ENCODE results near the gene CISD3.

GRCh38 chr17:38721802-38722201, 8.3 kb upstream of the CISD3 start:
- no peak for TF ChIP-seq EZH2 (IDR thresholded peaks at IDR 0.05; ENCODE audit: borderline replicate concordance, low read depth, low read length, poor library complexity, severe bottlenecking)
- TF ChIP-seq, protein P1, sequence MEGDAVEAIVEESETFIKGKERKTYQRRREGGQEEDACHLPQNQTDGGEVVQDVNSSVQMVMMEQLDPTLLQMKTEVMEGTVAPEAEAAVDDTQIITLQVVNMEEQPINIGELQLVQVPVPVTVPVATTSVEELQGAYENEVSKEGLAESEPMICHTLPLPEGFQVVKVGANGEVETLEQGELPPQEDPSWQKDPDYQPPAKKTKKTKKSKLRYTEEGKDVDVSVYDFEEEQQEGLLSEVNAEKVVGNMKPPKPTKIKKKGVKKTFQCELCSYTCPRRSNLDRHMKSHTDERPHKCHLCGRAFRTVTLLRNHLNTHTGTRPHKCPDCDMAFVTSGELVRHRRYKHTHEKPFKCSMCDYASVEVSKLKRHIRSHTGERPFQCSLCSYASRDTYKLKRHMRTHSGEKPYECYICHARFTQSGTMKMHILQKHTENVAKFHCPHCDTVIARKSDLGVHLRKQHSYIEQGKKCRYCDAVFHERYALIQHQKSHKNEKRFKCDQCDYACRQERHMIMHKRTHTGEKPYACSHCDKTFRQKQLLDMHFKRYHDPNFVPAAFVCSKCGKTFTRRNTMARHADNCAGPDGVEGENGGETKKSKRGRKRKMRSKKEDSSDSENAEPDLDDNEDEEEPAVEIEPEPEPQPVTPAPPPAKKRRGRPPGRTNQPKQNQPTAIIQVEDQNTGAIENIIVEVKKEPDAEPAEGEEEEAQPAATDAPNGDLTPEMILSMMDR (conservative IDR thresholded peaks at IDR 0.05; ENCODE audit: low read depth, low read length): no peak

Measured in A673 (cell line).